Spleen (tissue), 7 donors: Measurements from ENCODE around the gene SLC35B4.

Source experiments
- CTCF ChIP-seq, 11 experiments: fragments of 200-600 bp in 7 of 11; fragments of 450-650 bp in 4 of 11; sonication (generic) in 4 of 11; IDR thresholded peaks in 8 of 11; conservative IDR thresholded peaks in 3 of 11; 1 replicate in 7 of 11; 2 replicates in 4 of 11; pipeline versions ENCODE4 v1.4.0 to v1.8.0; 2016 to 2021; ENCODE audit warnings: antibody characterized with exemption in 11 of 11, inconsistent platforms in 4 of 11, mild to moderate bottlenecking in 1 of 11
- POLR2A ChIP-seq, 3 donors: fragments of 450-650 bp; IDR thresholded peaks; one replicate each; pipeline ENCODE4 v1.5.1; 2017; ENCODE audit warnings: antibody characterized with exemption in 3 of 3, mild to moderate bottlenecking in 1 of 3
- POLR2AphosphoS5 ChIP-seq, 3 donors: sonication (generic); formaldehyde crosslinking; IDR thresholded peaks; one replicate each; pipeline ENCODE4 v1.5.1; 2017; ENCODE audit warnings: antibody characterized with exemption in 3 of 3
- donor health status: DM: no; HTN: no; CAD: no; lungs with moderate emphysema.
- donor health status: DM: no; HTN: no; CAD: no.
- donor health status: DM: no; HTN: no; CAD: no.

- TF ChIP-seq CTCF (IDR thresholded peaks at IDR 0.05 in 8 of 11, conservative IDR thresholded peaks at IDR 0.05 in 3 of 11) (no peak), POLR2AphosphoS5 (IDR thresholded peaks at IDR 0.05) (no peak), POLR2A (IDR thresholded peaks at IDR 0.05) (no peak)
Observed at GRCh38 chr7:134248196-134248595, 68.5 kb downstream of the SLC35B4 start.
